ENCODE data around the gene FKBP3. TPM values are rescaled to one million over a fixed set of nuclear protein-coding genes. Genes with fewer than 3 reads are reported as not detected.

FKBP3 gene
- total RNA-seq, 1 experiment from 2014 or later = 157 TPM

GRCh38 chr14:45128963-45129629 lies 5.2 kb downstream of the FKBP3 start:
- Histone ChIP-seq H3K4ac (ENCODE audit: low read depth, low read length) (no peak overlapping the region), H3K27me3 (ENCODE audit: insufficient read depth, low read length) (no peaks in the 10 kb centered on the region), H3K79me2 (ENCODE audit: insufficient read depth, low read length) (no peaks in the 10 kb centered on the region; the same call in 1 of the 2 replicates), H3K18ac (ENCODE audit: insufficient read length, low read depth, low read length) (no peak overlapping the region), H3K9me3 (ENCODE audit: control insufficient read depth, low read depth, low read length) (no peaks in the 10 kb centered on the region), H3K23me2 (ENCODE audit: insufficient read length, low read depth, low read length, poor library complexity, severe bottlenecking) (no peaks in the 10 kb centered on the region), H2BK15ac (ENCODE audit: low read depth, low read length) (no peak overlapping the region), H3K79me1 (ENCODE audit: insufficient read depth, low read depth, low read length, poor library complexity, severe bottlenecking) (no peaks in the 10 kb centered on the region), H2BK5ac (ENCODE audit: insufficient read length, low read length) (no peak overlapping the region), H4K20me1 (ENCODE audit: control insufficient read depth, insufficient read depth, insufficient read length) (no peaks in the 10 kb centered on the region), H4K91ac (ENCODE audit: insufficient read length, low read depth, low read length) (no peak overlapping the region), H3T11ph (ENCODE audit: low read length) (no peak overlapping the region), H3K56ac (ENCODE audit: insufficient read length, low read depth, low read length) (no peak overlapping the region), H3K4me1 (ENCODE audit: insufficient read depth, low read length) (no peaks in the 10 kb centered on the region), H3K14ac (ENCODE audit: insufficient read depth, low read length) (no peak overlapping the region), H2BK20ac (ENCODE audit: low read depth, low read length, poor library complexity, severe bottlenecking) (no peak overlapping the region), H3K23ac (ENCODE audit: insufficient read length, low read depth, low read length) (no peak overlapping the region), H2AK5ac (ENCODE audit: insufficient read length, low read length) (no peak overlapping the region), H2BK12ac (ENCODE audit: insufficient read length, low read depth, low read length) (no peak overlapping the region), H3K27ac (ENCODE audit: insufficient read length, low read depth, low read length) (no peak overlapping the region), H4K8ac (replicated peaks; ENCODE audit: insufficient read length, low read depth, low read length) (no peak overlapping the region), H3K9ac (ENCODE audit: extremely low read depth, insufficient read length, low read length) (no peak overlapping the region), H4K5ac (ENCODE audit: insufficient read length, low read depth, low read length) (no peak overlapping the region), H3K4me2 (ENCODE audit: insufficient read depth, insufficient read length, low read length) (no peak overlapping the region), H2BK120ac (ENCODE audit: low read depth, low read length, poor library complexity, severe bottlenecking) (no peak overlapping the region), H2AFZ (ENCODE audit: low read length) (no peak overlapping the region)
- Mint-ChIP-seq H3K9me3 (no peaks in the 10 kb centered on the region), H3K27me3 (ENCODE audit: low read depth) (no peaks in the 10 kb centered on the region), H3K36me3 (ENCODE audit: insufficient read depth in 1 of 3, low read depth in 3 of 3) (peaks cover 13 to 40% (median 38%) of the 10 kb centered on the region in 3 experiments), H3K4me1 (peaks cover 4 to 13% of the 10 kb centered on the region in 2 experiments; a peak in 3 of 4 replicates), H3K4me3 (no peak overlapping the region), H3K27ac (no peak overlapping the region)
- TF ChIP-seq CTCF (conservative IDR thresholded peaks at IDR 0.05) = no peak
- DNase-seq = no peak
- no CpG with 5 or more reads among the region's 1 CpG for WGBS (ENCODE audit: extremely low coverage, insufficient read length, low lambda C conversion rate)

Data from H9 (cell line).